Measurements from ENCODE around the gene MLC1. TPM values are rescaled to one million over a fixed set of nuclear protein-coding genes. Genes with fewer than 3 reads are reported as not detected.

The MLC1 gene
- total RNA-seq, 4 donors from 2014 or later, result 0.49 to 3.4 (median 0.70) TPM

DNA sequence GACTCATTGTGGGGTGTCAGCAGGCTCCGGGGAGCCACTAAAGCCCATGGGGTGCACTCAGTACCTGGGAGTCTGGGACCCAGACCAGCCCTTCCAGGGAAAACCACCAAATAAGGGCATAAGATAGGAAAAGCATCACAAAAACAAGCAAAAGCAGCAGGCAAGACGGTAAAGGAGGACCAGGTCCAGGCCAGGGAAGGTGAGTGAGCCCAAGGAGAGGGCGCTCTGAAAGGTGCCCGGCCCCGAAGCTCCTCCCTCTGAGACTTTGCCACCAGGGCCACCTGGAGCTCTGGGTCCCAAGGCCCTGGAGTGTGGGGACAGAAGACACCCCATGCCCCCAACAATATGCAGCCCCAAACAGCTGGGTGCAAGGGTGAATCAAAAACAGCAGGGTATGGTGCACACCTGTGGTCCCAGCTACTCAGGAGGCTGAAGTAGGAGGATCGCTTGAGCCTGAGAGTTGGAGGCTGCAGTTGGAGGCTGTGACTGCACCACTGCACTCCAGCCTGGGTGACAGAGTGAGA is 67.5 kb downstream of the MLC1 start:
- Histone ChIP-seq H3K27me3 (peaks cover 62% of the 10 kb centered on the region), H3K36me3 (no peaks in the 10 kb centered on the region)
- no peak for TF ChIP-seq POLR2A (IDR thresholded peaks at IDR 0.05)
- no peak for TF ChIP-seq POLR2AphosphoS5 (IDR thresholded peaks at IDR 0.05)
- TF ChIP-seq, protein P1, sequence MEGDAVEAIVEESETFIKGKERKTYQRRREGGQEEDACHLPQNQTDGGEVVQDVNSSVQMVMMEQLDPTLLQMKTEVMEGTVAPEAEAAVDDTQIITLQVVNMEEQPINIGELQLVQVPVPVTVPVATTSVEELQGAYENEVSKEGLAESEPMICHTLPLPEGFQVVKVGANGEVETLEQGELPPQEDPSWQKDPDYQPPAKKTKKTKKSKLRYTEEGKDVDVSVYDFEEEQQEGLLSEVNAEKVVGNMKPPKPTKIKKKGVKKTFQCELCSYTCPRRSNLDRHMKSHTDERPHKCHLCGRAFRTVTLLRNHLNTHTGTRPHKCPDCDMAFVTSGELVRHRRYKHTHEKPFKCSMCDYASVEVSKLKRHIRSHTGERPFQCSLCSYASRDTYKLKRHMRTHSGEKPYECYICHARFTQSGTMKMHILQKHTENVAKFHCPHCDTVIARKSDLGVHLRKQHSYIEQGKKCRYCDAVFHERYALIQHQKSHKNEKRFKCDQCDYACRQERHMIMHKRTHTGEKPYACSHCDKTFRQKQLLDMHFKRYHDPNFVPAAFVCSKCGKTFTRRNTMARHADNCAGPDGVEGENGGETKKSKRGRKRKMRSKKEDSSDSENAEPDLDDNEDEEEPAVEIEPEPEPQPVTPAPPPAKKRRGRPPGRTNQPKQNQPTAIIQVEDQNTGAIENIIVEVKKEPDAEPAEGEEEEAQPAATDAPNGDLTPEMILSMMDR (IDR thresholded peaks at IDR 0.05), result no peak
- TF ChIP-seq EP300 (IDR thresholded peaks at IDR 0.05), result no peak

DNA sequence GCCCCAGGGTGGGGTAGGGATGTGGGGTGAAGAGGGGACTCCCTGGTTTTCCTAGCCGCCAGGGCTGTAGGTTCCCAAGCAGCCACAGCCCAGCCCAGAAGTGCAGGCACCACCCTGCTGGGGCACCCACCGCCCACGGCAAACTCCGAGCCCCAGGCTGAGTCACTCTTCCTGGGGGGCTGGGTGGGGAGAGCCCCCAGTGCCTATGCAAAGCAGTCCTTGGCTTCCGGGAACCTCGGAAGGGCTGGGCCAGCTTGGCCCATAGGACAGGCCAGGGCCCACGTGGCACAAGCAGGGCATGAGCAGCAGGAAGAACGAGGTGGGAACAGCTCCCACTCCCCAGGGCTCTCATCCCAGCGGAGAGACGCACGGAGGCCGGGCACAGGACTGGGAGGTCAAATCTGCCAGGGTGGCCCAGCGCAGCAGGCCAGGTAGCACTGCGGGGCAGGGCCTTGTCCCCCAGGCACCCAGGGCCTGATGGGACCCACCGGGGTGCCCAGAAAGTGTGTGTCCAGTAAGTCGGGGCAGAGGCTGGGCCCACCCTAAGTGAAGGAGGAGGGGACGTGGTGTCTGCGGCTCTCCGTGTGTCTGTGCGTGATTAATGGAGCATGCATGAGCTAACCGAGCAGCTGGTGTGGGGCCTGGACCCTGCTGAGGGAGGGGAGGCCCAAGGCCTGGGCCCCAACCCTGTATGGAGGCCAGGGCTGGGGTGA is 68.1 kb downstream of the MLC1 start:
- TF ChIP-seq POLR2A (IDR thresholded peaks at IDR 0.05), result no peak
- TF ChIP-seq, protein P1 (IDR thresholded peaks at IDR 0.05), result no peak
- TF ChIP-seq EP300 (IDR thresholded peaks at IDR 0.05), result no peak
- no peak for TF ChIP-seq POLR2AphosphoS5 (IDR thresholded peaks at IDR 0.05)
- H3K9me3 ChIP-seq, result no peaks in the 10 kb centered on the region
- no peak overlapping the region for H3K27ac ChIP-seq
- H3K27me3 ChIP-seq, result peaks cover 65% of the 10 kb centered on the region
- DNase-seq (ENCODE audit: low spot score in 2 of 2), result peak in 1 of 2 donors; percentile 39
- peaks cover 22% of the 10 kb centered on the region for H3K4me1 ChIP-seq
- H3K4me3 ChIP-seq, result no peak overlapping the region
- 73% methylated on average over 12 of the region's 21 CpGs for WGBS
- H3K36me3 ChIP-seq, result no peaks in the 10 kb centered on the region

More for the DNA sequence above, 67.5 kb downstream of the MLC1 start:
- no peak overlapping the region for H3K4me3 ChIP-seq
- H3K27ac ChIP-seq, result no peak overlapping the region
- 93% methylated on average over 6 of the region's 6 CpGs for WGBS
- no peak for DNase-seq (ENCODE audit: low spot score in 2 of 2)
- H3K4me1 ChIP-seq, result peaks cover 19% of the 10 kb centered on the region
- H3K9me3 ChIP-seq, result no peaks in the 10 kb centered on the region

DNA sequence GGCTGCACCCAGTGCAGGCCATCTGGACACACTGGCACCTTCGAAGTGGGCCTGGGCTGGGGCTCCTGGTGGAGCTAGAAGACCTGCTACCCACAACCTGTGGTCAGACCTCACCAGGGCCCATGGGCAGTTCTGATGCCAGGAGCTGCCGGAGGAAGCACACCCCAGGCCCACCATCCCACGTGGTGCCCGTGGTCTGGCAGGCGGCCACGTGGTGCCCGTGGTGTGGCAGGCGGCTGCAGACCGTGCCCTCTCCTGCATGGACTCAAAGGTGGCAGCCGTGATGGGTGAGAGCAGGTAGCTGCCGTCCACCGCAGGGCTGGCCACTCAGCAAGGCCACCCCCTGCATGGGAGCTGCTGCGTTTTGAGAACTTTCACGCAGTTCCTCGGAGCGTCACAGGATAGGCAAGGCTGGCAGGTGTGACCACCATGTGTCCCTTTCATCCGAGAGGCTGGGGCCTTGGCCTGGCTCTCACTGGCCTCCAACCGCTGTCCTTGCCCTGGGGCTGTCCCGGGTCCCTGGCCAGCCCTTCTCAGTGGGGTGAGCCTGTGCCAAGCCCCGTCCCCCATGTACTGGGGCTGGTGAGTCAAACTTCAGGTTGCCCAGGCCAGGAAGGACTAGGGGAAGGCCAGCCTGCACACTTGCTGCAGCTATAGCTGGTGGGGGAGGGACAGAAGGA is 68.8 kb downstream of the MLC1 start:
- WGBS, result 81% methylated on average over 5 of the region's 20 CpGs
- Histone ChIP-seq H3K27me3 (peaks cover 72% of the 10 kb centered on the region), H3K36me3 (no peaks in the 10 kb centered on the region)

DNA sequence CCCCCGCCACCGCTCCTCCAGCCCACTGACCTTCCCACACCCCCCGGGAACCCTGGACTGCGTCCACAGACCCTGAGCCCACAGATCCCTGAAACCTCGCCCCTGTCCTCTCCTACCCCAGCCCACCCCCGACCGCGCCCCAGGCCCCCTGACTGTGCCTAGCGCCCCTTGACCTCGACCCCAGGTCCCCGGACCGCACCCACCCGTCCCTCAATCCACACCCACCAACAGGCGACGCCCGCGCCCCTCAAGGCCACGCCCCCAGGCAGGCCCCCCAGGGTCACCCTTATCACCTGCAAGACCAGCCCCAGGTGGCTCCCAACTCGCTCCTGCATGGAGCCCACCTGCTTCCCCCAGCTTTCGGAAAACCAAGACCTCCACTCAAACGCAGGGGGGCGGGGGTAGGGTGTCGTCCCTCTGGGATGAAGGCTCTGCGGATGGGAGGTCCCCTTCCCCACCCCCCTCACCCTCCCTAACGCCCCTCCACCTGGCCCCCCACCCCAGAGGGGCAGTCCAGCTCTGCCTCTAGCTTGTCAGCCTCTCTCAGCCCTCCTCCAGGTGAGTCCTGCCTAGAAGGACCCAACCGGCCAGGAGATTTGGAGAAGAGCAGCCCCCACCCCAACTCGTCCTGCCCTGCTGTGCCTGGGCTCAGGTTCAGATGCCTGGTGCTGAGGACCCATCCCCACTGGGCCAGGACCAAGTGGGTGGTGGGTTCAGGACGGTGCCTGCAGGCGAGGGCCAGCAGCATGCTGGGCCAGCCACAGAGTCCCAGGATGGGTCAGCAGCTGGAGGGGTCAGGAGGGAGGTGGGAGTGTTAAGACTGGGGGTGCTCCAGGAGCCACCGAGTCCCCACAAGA is 69.5 kb downstream of the MLC1 start:
- H3K4me3 ChIP-seq, result peak overlapping the region; percentile 25
- H3K27ac ChIP-seq, result no peak overlapping the region
- no peaks in the 10 kb centered on the region for H3K9me3 ChIP-seq
- H3K4me1 ChIP-seq, result peaks cover 32% of the 10 kb centered on the region
- no peaks in the 10 kb centered on the region for H3K36me3 ChIP-seq
- WGBS, result 33% methylated on average over 17 of the region's 30 CpGs
- peak; percentile 57 to 70 for DNase-seq (ENCODE audit: low spot score in 2 of 2)
- H3K27me3 ChIP-seq, result peaks cover 80% of the 10 kb centered on the region
- no peak for TF ChIP-seq EP300 (IDR thresholded peaks at IDR 0.05)
- no peak for TF ChIP-seq POLR2AphosphoS5 (IDR thresholded peaks at IDR 0.05)
- TF ChIP-seq, protein P1 (IDR thresholded peaks at IDR 0.05), result no peak
- no peak for TF ChIP-seq POLR2A (IDR thresholded peaks at IDR 0.05)

More for the DNA sequence above, 68.8 kb downstream of the MLC1 start:
- no peak overlapping the region for H3K4me3 ChIP-seq
- H3K9me3 ChIP-seq, result no peaks in the 10 kb centered on the region
- peaks cover 25% of the 10 kb centered on the region for H3K4me1 ChIP-seq
- TF ChIP-seq EP300 (IDR thresholded peaks at IDR 0.05) (no peak), POLR2A (IDR thresholded peaks at IDR 0.05) (no peak), POLR2AphosphoS5 (IDR thresholded peaks at IDR 0.05) (no peak)
- TF ChIP-seq, protein P1 (IDR thresholded peaks at IDR 0.05), result no peak
- DNase-seq (ENCODE audit: low spot score in 2 of 2), result peak; percentile 37 to 75
- no peak overlapping the region for H3K27ac ChIP-seq
